ENCODE results near the gene CLEC4M.

DNA sequence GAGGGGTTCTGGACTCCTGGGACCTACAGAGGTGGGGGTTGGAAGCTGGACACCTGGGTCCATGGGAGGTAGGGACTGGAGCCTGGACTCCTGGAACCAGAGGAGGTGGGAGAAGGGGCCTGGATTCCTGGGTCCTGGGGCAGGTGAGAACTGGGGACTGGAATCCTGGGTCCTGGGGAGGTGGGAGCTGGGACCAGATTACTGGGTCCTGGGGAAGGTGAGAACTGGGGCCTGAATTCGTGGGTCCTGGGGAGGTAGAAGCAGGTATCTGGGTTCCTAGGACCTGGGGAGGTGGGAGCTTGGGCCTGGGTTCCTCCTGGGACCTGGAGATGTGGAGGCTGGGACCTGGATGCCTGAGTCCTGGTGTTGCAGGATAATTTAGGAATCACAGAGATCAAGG, 653 bp downstream of the CLEC4M start:
- TF ChIP-seq, protein P1, sequence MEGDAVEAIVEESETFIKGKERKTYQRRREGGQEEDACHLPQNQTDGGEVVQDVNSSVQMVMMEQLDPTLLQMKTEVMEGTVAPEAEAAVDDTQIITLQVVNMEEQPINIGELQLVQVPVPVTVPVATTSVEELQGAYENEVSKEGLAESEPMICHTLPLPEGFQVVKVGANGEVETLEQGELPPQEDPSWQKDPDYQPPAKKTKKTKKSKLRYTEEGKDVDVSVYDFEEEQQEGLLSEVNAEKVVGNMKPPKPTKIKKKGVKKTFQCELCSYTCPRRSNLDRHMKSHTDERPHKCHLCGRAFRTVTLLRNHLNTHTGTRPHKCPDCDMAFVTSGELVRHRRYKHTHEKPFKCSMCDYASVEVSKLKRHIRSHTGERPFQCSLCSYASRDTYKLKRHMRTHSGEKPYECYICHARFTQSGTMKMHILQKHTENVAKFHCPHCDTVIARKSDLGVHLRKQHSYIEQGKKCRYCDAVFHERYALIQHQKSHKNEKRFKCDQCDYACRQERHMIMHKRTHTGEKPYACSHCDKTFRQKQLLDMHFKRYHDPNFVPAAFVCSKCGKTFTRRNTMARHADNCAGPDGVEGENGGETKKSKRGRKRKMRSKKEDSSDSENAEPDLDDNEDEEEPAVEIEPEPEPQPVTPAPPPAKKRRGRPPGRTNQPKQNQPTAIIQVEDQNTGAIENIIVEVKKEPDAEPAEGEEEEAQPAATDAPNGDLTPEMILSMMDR (IDR thresholded peaks at IDR 0.05; ENCODE audit: low read depth, low read length, missing input control) = no peak
- TF ChIP-seq RAD21 (IDR thresholded peaks at IDR 0.05) = no peak
- TF ChIP-seq, protein P2, sequence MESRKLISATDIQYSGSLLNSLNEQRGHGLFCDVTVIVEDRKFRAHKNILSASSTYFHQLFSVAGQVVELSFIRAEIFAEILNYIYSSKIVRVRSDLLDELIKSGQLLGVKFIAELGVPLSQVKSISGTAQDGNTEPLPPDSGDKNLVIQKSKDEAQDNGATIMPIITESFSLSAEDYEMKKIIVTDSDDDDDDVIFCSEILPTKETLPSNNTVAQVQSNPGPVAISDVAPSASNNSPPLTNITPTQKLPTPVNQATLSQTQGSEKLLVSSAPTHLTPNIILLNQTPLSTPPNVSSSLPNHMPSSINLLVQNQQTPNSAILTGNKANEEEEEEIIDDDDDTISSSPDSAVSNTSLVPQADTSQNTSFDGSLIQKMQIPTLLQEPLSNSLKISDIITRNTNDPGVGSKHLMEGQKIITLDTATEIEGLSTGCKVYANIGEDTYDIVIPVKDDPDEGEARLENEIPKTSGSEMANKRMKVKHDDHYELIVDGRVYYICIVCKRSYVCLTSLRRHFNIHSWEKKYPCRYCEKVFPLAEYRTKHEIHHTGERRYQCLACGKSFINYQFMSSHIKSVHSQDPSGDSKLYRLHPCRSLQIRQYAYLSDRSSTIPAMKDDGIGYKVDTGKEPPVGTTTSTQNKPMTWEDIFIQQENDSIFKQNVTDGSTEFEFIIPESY (IDR thresholded peaks at IDR 0.05) = no peak
- TF ChIP-seq NR2F2 (IDR thresholded peaks at IDR 0.05) = no peak
- no peak for TF ChIP-seq EGR1 (IDR thresholded peaks at IDR 0.05; ENCODE audit: low read depth in 2 of 2)
- TF ChIP-seq, protein P3, sequence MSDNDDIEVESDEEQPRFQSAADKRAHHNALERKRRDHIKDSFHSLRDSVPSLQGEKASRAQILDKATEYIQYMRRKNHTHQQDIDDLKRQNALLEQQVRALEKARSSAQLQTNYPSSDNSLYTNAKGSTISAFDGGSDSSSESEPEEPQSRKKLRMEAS (IDR thresholded peaks at IDR 0.05) = no peak
- TF ChIP-seq TAF1 (conservative IDR thresholded peaks at IDR 0.05) = no peak
- TF ChIP-seq, protein P4, sequence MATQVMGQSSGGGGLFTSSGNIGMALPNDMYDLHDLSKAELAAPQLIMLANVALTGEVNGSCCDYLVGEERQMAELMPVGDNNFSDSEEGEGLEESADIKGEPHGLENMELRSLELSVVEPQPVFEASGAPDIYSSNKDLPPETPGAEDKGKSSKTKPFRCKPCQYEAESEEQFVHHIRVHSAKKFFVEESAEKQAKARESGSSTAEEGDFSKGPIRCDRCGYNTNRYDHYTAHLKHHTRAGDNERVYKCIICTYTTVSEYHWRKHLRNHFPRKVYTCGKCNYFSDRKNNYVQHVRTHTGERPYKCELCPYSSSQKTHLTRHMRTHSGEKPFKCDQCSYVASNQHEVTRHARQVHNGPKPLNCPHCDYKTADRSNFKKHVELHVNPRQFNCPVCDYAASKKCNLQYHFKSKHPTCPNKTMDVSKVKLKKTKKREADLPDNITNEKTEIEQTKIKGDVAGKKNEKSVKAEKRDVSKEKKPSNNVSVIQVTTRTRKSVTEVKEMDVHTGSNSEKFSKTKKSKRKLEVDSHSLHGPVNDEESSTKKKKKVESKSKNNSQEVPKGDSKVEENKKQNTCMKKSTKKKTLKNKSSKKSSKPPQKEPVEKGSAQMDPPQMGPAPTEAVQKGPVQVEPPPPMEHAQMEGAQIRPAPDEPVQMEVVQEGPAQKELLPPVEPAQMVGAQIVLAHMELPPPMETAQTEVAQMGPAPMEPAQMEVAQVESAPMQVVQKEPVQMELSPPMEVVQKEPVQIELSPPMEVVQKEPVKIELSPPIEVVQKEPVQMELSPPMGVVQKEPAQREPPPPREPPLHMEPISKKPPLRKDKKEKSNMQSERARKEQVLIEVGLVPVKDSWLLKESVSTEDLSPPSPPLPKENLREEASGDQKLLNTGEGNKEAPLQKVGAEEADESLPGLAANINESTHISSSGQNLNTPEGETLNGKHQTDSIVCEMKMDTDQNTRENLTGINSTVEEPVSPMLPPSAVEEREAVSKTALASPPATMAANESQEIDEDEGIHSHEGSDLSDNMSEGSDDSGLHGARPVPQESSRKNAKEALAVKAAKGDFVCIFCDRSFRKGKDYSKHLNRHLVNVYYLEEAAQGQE (IDR thresholded peaks at IDR 0.05) = no peak
- TF ChIP-seq, protein P5, sequence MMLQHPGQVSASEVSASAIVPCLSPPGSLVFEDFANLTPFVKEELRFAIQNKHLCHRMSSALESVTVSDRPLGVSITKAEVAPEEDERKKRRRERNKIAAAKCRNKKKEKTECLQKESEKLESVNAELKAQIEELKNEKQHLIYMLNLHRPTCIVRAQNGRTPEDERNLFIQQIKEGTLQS (IDR thresholded peaks at IDR 0.05) = no peak

Data from liver (tissue), 3 donors.